HepG2 (cell line): Measurements from ENCODE around the gene CUL9. TPM values are rescaled to one million over a fixed set of nuclear protein-coding genes. Genes with fewer than 3 reads are reported as not detected.

ENCODE experiments used
- HNRNPK ChIP-seq: fragments of 200-400 bp; formaldehyde crosslinking; IDR thresholded peaks from 2 replicates; pipeline ENCODE4 v1.6.1; 2018; ENCODE audit warnings: low read length, low read depth, moderate library complexity, mild to moderate bottlenecking; ENCODE audit not compliant: poor library complexity, severe bottlenecking
- HOXD1 ChIP-seq: sonication (generic); formaldehyde crosslinking; IDR thresholded peaks from 2 replicates; pipeline ENCODE4 v1.5.0; 2020; ENCODE audit warnings: missing genetic modification reagents
- KMT2A ChIP-seq: sonication (generic); formaldehyde crosslinking; IDR thresholded peaks from 2 replicates; pipeline ENCODE4 v1.4.0; 2020; ENCODE audit warnings: missing genetic modification reagents
- TCF7L2 ChIP-seq: IDR thresholded peaks from 2 replicates; pipeline ENCODE4 v1.6.1; 2011; ENCODE audit warnings: mild to moderate bottlenecking, low read depth, low read length, moderate library complexity
- TRIM24 ChIP-seq: sonication (generic); formaldehyde crosslinking; IDR thresholded peaks from 2 replicates; pipeline ENCODE4 v1.8.0; 2022; ENCODE audit warnings: mild to moderate bottlenecking, missing genetic modification reagents
- ZNF256 ChIP-seq: sonication (generic); formaldehyde crosslinking; conservative IDR thresholded peaks from 2 replicates; pipeline ENCODE4 v1.4.0; 2020; ENCODE audit warnings: missing genetic modification reagents
- ZNF589 ChIP-seq: sonication (generic); formaldehyde crosslinking; conservative IDR thresholded peaks from 2 replicates; pipeline ENCODE4 v1.8.0; 2022; ENCODE audit warnings: mild to moderate bottlenecking, moderate library complexity, missing genetic modification reagents
- ZNF672 ChIP-seq: sonication (generic); formaldehyde crosslinking; IDR thresholded peaks from 2 replicates; pipeline ENCODE4 v1.8.1; 2022; ENCODE audit warnings: missing genetic modification reagents
- ZNF816 ChIP-seq: sonication (generic); formaldehyde crosslinking; IDR thresholded peaks from 2 replicates; pipeline ENCODE4 v1.8.0; 2022; ENCODE audit warnings: missing genetic modification reagents, mild to moderate bottlenecking, borderline replicate concordance
- polyA plus RNA-seq, 8 experiments: library from polyadenylated mRNA; depleted of rRNA in 3 of 8; stranded (reverse) in 7 of 8; unstranded in 1 of 8; fragments of >200 nt; fragmentation: Illumina TruSeq in 4 of 8; extraction: Trizol in 4 of 8; gene quantifications; 2 replicates each; pipeline versions ENCODE4 v1.2.1 to v1.2.3, GENCODE V29; 2011 to 2016; ENCODE audit warnings: low read depth in 4 of 8, missing spikeins in 1 of 8, mixed read lengths in 1 of 8; ENCODE audit not compliant: insufficient read depth in 1 of 8
- total RNA-seq, 5 experiments: library from RNA; depleted of rRNA; stranded (reverse); fragments of >200 nt; fragmentation: Illumina TruSeq; extraction: Trizol; gene quantifications; 2 replicates each; pipeline ENCODE4 v1.2.3, GENCODE V29; 2016; ENCODE audit warnings: low read depth in 1 of 5
- TF ChIP-seq, protein P1 (sequence below), 2 experiments: fragments of 450-650 bp in 1 of 2; sonication (generic) in 1 of 2; formaldehyde crosslinking in 1 of 2; IDR thresholded peaks; 2 replicates each; pipeline versions ENCODE4 v1.6.1 to v1.8.0; 2016 to 2022; ENCODE audit warnings: antibody characterized with exemption in 1 of 2, mild to moderate bottlenecking in 1 of 2, missing genetic modification reagents in 1 of 2
- TF ChIP-seq, protein P2 (sequence below): sonication (generic); formaldehyde crosslinking; IDR thresholded peaks from 2 replicates; pipeline ENCODE4 v1.5.0; 2020; ENCODE audit warnings: mild to moderate bottlenecking, missing genetic modification reagents
- TF ChIP-seq, protein P3 (sequence below): sonication (generic); formaldehyde crosslinking; IDR thresholded peaks from 2 replicates; pipeline ENCODE4 v1.5.0; 2020; ENCODE audit warnings: mild to moderate bottlenecking, low read depth, missing genetic modification reagents, borderline replicate concordance

The CUL9 gene
- total and polyA plus RNA-seq, 2 of the 13 experiments (the other 11 are each of a cell fraction or from before 2014, with no cell fraction given) = 11.4 to 13.7 TPM

DNA sequence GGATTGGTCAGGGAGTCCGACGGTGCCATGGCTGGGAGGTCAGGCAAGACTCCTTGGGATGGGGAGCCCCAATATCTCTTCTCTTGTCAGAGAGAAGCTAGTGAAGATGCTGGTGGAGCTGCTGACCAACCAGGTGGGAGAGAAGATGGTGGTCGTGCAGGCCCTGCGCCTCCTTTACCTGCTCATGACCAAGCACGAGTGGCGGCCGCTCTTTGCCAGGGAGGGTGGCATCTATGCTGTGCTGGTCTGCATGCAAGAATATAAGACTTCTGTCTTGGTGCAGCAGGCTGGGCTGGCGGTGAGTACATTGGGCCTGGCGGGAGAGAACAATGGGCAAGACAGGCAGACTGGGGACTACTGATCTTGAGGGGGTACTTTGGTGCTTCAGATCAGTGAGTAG lies 10.9 kb downstream of the CUL9 start (continued):
- TF ChIP-seq, protein P1, sequence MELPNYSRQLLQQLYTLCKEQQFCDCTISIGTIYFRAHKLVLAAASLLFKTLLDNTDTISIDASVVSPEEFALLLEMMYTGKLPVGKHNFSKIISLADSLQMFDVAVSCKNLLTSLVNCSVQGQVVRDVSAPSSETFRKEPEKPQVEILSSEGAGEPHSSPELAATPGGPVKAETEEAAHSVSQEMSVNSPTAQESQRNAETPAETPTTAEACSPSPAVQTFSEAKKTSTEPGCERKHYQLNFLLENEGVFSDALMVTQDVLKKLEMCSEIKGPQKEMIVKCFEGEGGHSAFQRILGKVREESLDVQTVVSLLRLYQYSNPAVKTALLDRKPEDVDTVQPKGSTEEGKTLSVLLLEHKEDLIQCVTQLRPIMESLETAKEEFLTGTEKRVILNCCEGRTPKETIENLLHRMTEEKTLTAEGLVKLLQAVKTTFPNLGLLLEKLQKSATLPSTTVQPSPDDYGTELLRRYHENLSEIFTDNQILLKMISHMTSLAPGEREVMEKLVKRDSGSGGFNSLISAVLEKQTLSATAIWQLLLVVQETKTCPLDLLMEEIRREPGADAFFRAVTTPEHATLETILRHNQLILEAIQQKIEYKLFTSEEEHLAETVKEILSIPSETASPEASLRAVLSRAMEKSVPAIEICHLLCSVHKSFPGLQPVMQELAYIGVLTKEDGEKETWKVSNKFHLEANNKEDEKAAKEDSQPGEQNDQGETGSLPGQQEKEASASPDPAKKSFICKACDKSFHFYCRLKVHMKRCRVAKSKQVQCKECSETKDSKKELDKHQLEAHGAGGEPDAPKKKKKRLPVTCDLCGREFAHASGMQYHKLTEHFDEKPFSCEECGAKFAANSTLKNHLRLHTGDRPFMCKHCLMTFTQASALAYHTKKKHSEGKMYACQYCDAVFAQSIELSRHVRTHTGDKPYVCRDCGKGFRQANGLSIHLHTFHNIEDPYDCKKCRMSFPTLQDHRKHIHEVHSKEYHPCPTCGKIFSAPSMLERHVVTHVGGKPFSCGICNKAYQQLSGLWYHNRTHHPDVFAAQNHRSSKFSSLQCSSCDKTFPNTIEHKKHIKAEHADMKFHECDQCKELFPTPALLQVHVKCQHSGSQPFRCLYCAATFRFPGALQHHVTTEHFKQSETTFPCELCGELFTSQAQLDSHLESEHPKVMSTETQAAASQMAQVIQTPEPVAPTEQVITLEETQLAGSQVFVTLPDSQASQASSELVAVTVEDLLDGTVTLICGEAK (IDR thresholded peaks at IDR 0.05) = no peak
- TF ChIP-seq, protein P1 (CRISPR knock-in tag; IDR thresholded peaks at IDR 0.05) = no peak
- no peak for TF ChIP-seq ZNF256
- TF ChIP-seq, protein P2, sequence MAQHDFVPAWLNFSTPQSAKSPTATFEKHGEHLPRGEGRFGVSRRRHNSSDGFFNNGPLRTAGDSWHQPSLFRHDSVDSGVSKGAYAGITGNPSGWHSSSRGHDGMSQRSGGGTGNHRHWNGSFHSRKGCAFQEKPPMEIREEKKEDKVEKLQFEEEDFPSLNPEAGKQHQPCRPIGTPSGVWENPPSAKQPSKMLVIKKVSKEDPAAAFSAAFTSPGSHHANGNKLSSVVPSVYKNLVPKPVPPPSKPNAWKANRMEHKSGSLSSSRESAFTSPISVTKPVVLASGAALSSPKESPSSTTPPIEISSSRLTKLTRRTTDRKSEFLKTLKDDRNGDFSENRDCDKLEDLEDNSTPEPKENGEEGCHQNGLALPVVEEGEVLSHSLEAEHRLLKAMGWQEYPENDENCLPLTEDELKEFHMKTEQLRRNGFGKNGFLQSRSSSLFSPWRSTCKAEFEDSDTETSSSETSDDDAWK (CRISPR knock-in tag) = no peak
- no peak for TF ChIP-seq KMT2A (CRISPR knock-in tag)
- no peak for TF ChIP-seq ZNF816 (CRISPR knock-in tag)
- TF ChIP-seq ZNF672 (CRISPR knock-in tag) = no peak
- TF ChIP-seq TRIM24 (CRISPR knock-in tag) = no peak
- TF ChIP-seq HNRNPK = no peak
- no peak for TF ChIP-seq HOXD1 (CRISPR knock-in tag)
- TF ChIP-seq, protein P3, sequence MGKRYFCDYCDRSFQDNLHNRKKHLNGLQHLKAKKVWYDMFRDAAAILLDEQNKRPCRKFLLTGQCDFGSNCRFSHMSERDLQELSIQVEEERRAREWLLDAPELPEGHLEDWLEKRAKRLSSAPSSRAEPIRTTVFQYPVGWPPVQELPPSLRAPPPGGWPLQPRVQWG (CRISPR knock-in tag) = no peak
- TF ChIP-seq TCF7L2 = no peak
- no peak for TF ChIP-seq ZNF589
- TF ChIP-seq, all 625 proteins: peak for 0
